Lower lobe of right lung (tissue), 2 donors: ENCODE data around the gene KIF3B. TPM values are rescaled to one million over a fixed set of nuclear protein-coding genes. Genes with fewer than 3 reads are reported as not detected.
"Not testable (repeated sequence)": the region's sequence is repeated elsewhere in the genome, so short reads cannot be mapped to it uniquely, and the experiment has no call there.

ENCODE experiments used
- ATAC-seq, 2 donors: fragments of 200-7000 bp; cut with Tn5 transposase; one replicate each; pipeline ENCODE4 v1.9.1; 2020 to 2022; ENCODE audit warnings: mild to moderate bottlenecking in 2 of 2, moderate library complexity in 2 of 2
- DNase-seq: peaks from one replicate; pipeline ENCODE4 v3.0.0-alpha.2; 2020
- H3K27ac ChIP-seq: fragments of 200-600 bp; one replicate; pipeline ENCODE4 v1.8.0; 2022
- H3K27me3 ChIP-seq: fragments of 200-600 bp; one replicate; pipeline ENCODE4 v1.8.0; 2022; ENCODE audit warnings: low read depth
- H3K36me3 ChIP-seq: fragments of 200-600 bp; one replicate; pipeline ENCODE4 v1.8.0; 2022; ENCODE audit warnings: mild to moderate bottlenecking
- H3K4me1 ChIP-seq: fragments of 200-600 bp; one replicate; pipeline ENCODE4 v1.8.0; 2022
- H3K4me3 ChIP-seq: fragments of 200-600 bp; one replicate; pipeline ENCODE4 v1.8.0; 2022; ENCODE audit warnings: mild to moderate bottlenecking
- H3K9me3 ChIP-seq: fragments of 200-600 bp; one replicate; pipeline ENCODE4 v1.8.0; 2022
- CTCF ChIP-seq: fragments of 200-600 bp; IDR thresholded peaks from one replicate; pipeline ENCODE4 v1.8.0; 2022; ENCODE audit warnings: antibody characterized with exemption, mild to moderate bottlenecking
- intact Hi-C: fragments of 100-400 bp; cut with DNase I; formaldehyde crosslinking; loops from one replicate; pipeline ENCODE4 v1.11.0; 2022
- total RNA-seq: library from RNA; stranded (reverse); fragmentation: NEBNext Ultra II Directional; extraction: Animal tissue kit (Norgen Biotek cat#: 25700); gene quantifications from one replicate; pipeline ENCODE4 v1.2.1, GENCODE V29; 2021
- donor health status: DM: no; HTN: yes; CAD: no; lungs with severe emphysema.

Gene KIF3B
- total RNA-seq, 1 donor from 2014 or later = 28.0 TPM

GRCh38 chr20:32352121-32352720 is 74.8 kb downstream of the KIF3B start:
- intact Hi-C loops = no loop called here
- no peak for ATAC-seq
- Histone ChIP-seq H3K4me3 (no peak overlapping the region), H3K4me1 (peaks cover 9% of the 10 kb centered on the region), H3K9me3 (no peaks in the 10 kb centered on the region), H3K27ac (no peak overlapping the region), H3K27me3 (no peaks in the 10 kb centered on the region), H3K36me3 (no peaks in the 10 kb centered on the region)
- DNase-seq = no peak
- no peak for TF ChIP-seq CTCF

GRCh38 chr20:32353848-32354496 is 76.5 kb downstream of the KIF3B start:
- no peak overlapping the region for H3K27ac ChIP-seq
- H3K4me3 ChIP-seq = no peak overlapping the region
- no peaks in the 10 kb centered on the region for H3K36me3 ChIP-seq
- peaks cover 13% of the 10 kb centered on the region for H3K4me1 ChIP-seq
- intact Hi-C loops = no loop called here
- ATAC-seq (no peak), DNase-seq (no peak)
- no peak for TF ChIP-seq CTCF
- H3K27me3 ChIP-seq = no peaks in the 10 kb centered on the region
- no peaks in the 10 kb centered on the region for H3K9me3 ChIP-seq

- Histone ChIP-seq H3K4me1 (peaks cover 13% of the 10 kb centered on the region), H3K4me3 (no peak overlapping the region), H3K27ac (no peak overlapping the region), H3K9me3 (no peaks in the 10 kb centered on the region), H3K27me3 (no peaks in the 10 kb centered on the region), H3K36me3 (no peaks in the 10 kb centered on the region)
- intact Hi-C loops = no loop called here
- DNase-seq = no peak
- no peak for TF ChIP-seq CTCF
- ATAC-seq = no peak
These were observed 77.4 kb downstream of the KIF3B start for GRCh38 chr20:32354592-32355416.

- Histone ChIP-seq H3K4me1 (peaks cover 19% of the 10 kb centered on the region), H3K27ac (no peak overlapping the region), H3K36me3 (no peaks in the 10 kb centered on the region), H3K9me3 (no peaks in the 10 kb centered on the region), H3K4me3 (no peak overlapping the region), H3K27me3 (no peaks in the 10 kb centered on the region)
- DNase-seq = no peak
- ATAC-seq = no peak
- intact Hi-C loops = no loop called here
- no peak for TF ChIP-seq CTCF
These were observed 78.0 kb downstream of the KIF3B start for GRCh38 chr20:32355417-32355841.

- H3K27me3 ChIP-seq, H3K36me3 ChIP-seq, ATAC-seq, H3K4me3 ChIP-seq, intact Hi-C loops, DNase-seq, H3K9me3 ChIP-seq: not testable (repeated sequence)
- Histone ChIP-seq H3K27ac (peak overlapping the region; percentile 97), H3K4me1 (peaks cover 26% of the 10 kb centered on the region)
These were observed 78.6 kb downstream of the KIF3B start for GRCh38 chr20:32355907-32356621.
